Kidney glomerular epithelial cell (primary cell): ENCODE measurements around the gene VKORC1.

Source experiments
- DNase-seq: peaks from one replicate; lab custom pipeline; 2025; lab: John Stamatoyannopoulos, UW

The VKORC1 gene

GRCh38 chr16:31082368-31083045 lies 12.1 kb downstream of the VKORC1 start:
- no peak for DNase-seq

- DNase-seq, result no peak
Observed at GRCh38 chr16:31081428-31082351, 12.9 kb downstream of the VKORC1 start.

GRCh38 chr16:31080756-31081419 lies 13.7 kb downstream of the VKORC1 start:
- DNase-seq, result no peak

- no peak for DNase-seq
Observed at GRCh38 chr16:31080035-31080629, 14.5 kb downstream of the VKORC1 start.

GRCh38 chr16:31079342-31079944 lies 15.2 kb downstream of the VKORC1 start:
- DNase-seq, result no peak

- DNase-seq, result no peak
Observed at GRCh38 chr16:31078597-31079341, 15.8 kb downstream of the VKORC1 start.

GRCh38 chr16:31077592-31078396 lies 16.8 kb downstream of the VKORC1 start:
- no peak for DNase-seq

- no peak for DNase-seq
Observed at GRCh38 chr16:31077024-31077423, 17.6 kb downstream of the VKORC1 start.

- no peak for DNase-seq
Observed at GRCh38 chr16:31076319-31076718, 18.3 kb downstream of the VKORC1 start.

- no peak for DNase-seq
Observed at GRCh38 chr16:31074814-31075183, 19.8 kb downstream of the VKORC1 start.

GRCh38 chr16:31073970-31074813 lies 20.4 kb downstream of the VKORC1 start, which contains the start of the genes ZNF646 and ZNF668:
TSS of gene ZNF646 (plus strand) at chr16:31074422. CDS start at chr16:31076325, 1,903 bp downstream.
TSS of gene ZNF668 (minus strand) at chr16:31074240. CDS start at chr16:31064459, 9,781 bp downstream.
- peak; percentile 97 for DNase-seq

GRCh38 chr16:31073142-31073969 lies 21.2 kb downstream of the VKORC1 start:
- DNase-seq, result peak; percentile 77

- DNase-seq, result peak; percentile 38
Observed at GRCh38 chr16:31072540-31073141, 22.0 kb downstream of the VKORC1 start.

GRCh38 chr16:31071861-31072260 lies 22.7 kb downstream of the VKORC1 start:
- peak; percentile 4 for DNase-seq

GRCh38 chr16:31067342-31067741 lies 27.3 kb downstream of the VKORC1 start:
- no peak for DNase-seq

- peak; percentile 35 for DNase-seq
Observed at GRCh38 chr16:31064882-31065461, 29.6 kb downstream of the VKORC1 start.

GRCh38 chr16:31063843-31064611 lies 30.6 kb downstream of the VKORC1 start:
- no peak for DNase-seq
